Non-pigmented ciliary epithelial cell (primary cell): ENCODE results near the gene HSD3B2.
"Not testable (repeated sequence)": the region's sequence is repeated elsewhere in the genome, so short reads cannot be mapped to it uniquely, and the experiment has no call there.

ENCODE experiments used
- DNase-seq: peaks from one replicate; pipeline ENCODE4 v3.0.0-alpha.2; 2010; ENCODE audit warnings: low read depth

HSD3B2 gene

DNA sequence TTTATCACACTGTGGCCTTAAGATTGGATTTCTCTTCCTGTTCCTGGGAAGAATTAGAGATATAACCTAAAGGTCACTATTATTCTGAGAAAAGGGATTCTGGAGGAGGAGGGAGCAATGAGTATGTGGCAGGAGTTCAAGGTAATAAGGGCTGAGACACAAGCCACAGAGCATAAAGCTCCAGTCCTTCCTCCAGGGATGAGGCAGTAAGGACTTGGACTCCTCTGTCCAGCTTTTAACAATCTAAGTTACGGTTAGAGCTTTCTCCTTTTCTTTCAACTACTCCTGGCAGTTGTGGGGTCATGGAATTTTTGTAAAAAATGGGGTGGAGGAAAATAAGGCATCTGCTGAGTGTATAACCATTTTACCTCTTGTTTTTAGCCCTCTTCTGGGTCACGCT, at the start of gene HSD3B2:
Gene HSD3B2, plus strand, starts transcription at position 201 of the 400 bp plus-strand sequence. CDS start 270 bp downstream, outside the sequence.
- no peak for DNase-seq

- DNase-seq: no peak
Observed at GRCh38 chr1:119366424-119366823, 48.5 kb upstream of the HSD3B2 start.

- DNase-seq: peak; percentile 9
Observed at GRCh38 chr1:119367432-119368124, 47.4 kb upstream of the HSD3B2 start.

GRCh38 chr1:119368554-119368953, 46.4 kb upstream of the HSD3B2 start, which contains the start of gene HAO2:
TSS of gene HAO2 (plus strand) at chr1:119368785. CDS start at chr1:119381086, 12,301 bp downstream.
- no peak for DNase-seq

DNA sequence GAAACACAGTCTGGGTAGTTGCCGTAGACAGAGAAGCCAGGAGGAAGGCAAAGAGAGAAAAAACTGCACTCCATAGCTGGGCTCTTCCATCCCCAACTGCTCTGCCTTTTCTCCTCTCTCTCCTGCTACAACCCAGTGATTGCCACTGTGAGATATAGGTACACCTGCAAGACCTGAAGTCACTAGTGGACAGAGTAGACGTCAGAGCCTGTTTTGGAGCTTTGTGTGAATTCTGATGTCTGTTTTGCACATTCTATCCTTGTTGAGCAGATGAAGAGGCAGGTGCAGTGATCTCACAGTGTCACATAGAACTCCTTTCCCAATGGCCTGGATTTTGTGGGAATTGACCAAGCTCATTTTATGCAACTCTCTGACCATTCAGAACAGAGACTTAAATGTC, 44.2 kb upstream of the HSD3B2 start:
- no peak for DNase-seq

DNA sequence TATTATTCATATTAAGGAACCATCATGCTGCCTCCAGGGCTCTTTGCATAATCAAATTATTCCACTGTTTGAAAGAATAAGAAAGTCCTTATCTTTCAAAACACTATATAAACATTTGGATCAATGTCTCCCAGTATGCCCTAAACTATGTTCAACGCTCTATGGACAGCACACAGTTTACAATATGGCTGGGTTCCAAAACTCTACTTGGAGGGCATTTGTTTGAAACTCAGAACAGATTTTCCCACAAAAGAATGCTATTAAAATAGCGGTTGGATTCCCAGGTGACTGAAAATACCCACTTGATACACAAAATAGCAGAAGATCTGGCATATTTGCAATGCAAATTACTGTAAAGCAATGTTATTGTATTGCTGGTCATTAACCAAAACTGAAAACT, 43.1 kb upstream of the HSD3B2 start:
- DNase-seq: no peak

GRCh38 chr1:119372503-119373086, 42.4 kb upstream of the HSD3B2 start:
- DNase-seq: no peak

- DNase-seq: no peak
Observed at GRCh38 chr1:119373465-119373864, 41.5 kb upstream of the HSD3B2 start.

GRCh38 chr1:119374208-119374874, 40.6 kb upstream of the HSD3B2 start:
- DNase-seq: no peak

GRCh38 chr1:119375366-119375765, 39.6 kb upstream of the HSD3B2 start:
- DNase-seq: no peak

DNA sequence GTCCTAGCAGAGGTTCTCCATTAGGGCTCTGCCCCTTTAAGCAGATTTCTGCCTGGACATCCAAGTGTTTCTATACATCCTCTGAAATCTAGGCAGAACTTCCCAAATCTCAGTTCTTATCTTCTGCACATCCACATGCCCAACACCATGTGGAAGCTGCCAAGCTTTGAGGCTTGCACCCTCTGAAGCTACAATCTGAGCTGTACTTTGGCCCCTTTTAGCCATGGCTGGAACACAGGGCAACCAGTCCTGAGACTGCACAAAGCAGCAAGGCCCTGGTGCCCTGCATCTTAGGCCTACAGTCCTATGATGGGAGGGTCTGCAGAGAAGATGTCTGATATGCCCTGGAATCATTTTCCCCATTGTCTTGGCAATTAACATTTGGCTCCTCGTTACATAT, 38.4 kb upstream of the HSD3B2 start:
- no peak for DNase-seq

DNA sequence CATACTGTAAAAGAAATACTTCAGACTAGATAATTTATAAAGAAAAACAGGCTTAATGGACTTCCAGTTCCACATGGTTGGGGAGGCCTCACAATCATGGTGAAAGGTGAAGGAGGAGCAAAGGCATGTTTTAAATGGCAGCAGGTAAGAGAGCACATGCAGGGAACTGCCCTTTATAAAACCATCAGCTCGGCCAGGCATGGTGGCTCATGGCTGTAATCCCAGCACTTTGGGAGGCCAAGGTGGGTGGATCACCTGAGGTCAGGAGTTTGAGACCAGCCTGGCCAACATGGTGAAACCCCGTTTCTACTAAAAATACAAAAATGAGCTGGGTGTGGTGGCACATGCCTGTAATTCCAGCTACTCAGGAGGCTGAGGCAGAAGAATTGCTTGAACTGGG, 37.4 kb upstream of the HSD3B2 start:
- DNase-seq: not testable (repeated sequence)

DNA sequence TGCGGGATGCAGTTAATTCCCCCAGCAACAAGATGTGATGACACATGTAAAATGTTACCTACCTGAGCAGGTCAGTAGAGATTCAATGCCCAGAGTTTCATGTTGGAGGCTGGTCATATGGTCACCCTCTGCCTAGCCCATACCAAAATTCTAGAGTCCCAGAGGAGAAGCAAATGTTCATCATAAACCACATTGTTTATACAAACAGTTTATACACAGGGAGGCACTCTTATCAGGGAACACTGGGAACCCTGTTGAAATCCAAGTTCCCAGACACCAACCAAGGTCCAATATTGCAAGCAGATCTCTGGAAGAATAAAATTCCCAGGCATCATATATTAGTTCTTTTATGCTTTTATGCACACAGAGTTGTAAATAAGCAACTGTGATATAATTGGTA, 35.8 kb upstream of the HSD3B2 start:
- DNase-seq: no peak

DNA sequence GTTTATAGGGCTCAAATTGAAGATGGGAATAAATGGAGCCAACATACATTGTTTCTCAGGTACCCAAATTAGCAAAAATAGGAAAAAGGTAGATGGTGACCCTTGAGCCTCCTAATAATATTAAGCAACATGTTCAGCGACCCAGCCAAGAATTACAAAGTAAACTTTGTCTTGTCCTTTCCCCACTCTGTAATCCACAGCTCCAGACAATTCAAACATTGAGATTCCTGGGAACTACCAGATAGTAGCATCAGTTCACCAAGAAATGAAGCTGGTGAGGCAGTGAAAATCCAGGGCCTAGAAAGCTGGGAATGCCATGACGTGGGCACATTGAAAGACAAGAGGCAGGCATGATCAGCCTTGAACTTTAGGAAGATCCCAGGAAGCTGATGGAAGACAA, 34.6 kb upstream of the HSD3B2 start:
- DNase-seq: no peak

- DNase-seq: no peak
Observed at GRCh38 chr1:119380983-119381662, 33.8 kb upstream of the HSD3B2 start.

DNA sequence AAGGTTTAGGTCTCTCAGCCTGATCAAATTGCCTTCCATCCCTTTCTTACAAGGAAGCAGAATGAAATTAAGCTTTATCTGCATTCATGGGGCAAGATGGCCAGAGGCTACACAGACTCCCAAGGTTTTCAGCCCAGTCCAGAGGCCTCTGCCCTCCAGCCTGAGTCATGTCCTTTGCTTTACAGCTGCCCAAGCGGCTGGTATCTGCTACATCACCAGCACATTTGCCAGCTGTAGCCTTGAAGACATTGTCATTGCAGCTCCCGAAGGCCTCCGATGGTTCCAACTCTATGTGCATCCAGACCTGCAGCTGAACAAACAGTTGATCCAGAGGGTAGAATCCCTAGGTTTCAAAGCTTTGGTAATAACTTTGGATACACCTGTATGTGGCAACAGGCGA, 30.4 kb upstream of the HSD3B2 start:
- DNase-seq: no peak

DNA sequence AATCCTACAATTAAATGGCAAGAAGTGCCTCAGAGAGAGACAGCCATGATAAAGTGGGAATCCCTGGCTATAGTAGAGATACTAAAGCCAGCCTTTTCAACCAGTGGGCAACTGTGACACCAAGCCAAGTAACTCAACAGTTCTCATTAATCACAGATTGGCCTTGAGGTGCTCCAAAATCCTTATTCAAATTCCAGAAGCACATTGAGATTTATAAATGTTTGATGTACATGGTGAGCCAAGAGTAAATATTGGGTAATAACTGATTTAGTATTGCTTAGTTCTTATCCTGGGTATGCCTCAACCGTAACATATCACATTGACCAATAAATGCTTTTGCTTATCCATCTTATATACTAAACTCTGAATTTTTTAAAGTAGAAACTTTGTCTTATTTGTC, 29.3 kb upstream of the HSD3B2 start:
- no peak for DNase-seq

DNA sequence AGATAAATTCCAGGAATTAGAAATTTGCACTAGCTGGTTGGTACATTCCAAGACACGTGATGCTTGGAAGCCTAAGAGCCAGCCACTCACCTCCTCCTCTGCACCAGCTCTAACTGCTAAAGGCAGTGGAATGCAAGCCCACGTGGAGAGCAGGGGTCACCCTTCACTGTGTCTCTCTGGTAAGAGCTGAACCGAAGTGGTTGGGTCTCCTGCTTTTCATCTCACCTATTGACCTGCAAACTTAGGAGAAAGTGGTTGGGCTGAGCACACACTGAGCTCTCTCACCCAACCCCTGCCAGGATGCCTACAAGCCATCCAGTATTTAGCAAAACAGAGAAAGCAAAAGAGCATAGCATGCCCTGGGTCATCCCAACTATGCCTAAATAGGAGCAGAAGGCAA, 27.1 kb upstream of the HSD3B2 start:
- DNase-seq: no peak

GRCh38 chr1:119388450-119388849, 26.5 kb upstream of the HSD3B2 start:
- no peak for DNase-seq

DNA sequence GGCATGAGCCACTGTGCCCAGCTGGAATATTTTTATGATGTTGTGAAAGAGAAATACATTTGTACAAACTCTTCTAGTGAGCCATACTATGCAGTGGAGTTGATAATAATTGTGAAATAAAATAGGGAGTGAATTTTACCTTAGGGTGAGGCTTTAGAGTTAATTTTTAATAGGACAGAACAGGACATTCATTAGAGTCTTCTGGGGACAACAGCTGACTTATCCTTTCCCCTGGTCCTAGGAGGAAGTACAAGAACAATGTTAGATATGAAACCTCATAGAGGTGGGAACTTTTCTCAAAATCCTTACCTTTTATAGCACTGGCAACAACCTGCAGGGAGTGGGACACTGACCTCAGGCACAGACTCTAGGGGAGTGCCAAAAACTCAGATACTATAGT, 24.4 kb upstream of the HSD3B2 start:
- no peak for DNase-seq

GRCh38 chr1:119391749-119392148, 23.2 kb upstream of the HSD3B2 start:
- DNase-seq: no peak

GRCh38 chr1:119394085-119394484, 20.9 kb upstream of the HSD3B2 start:
- DNase-seq: no peak

- no peak for DNase-seq
Observed at GRCh38 chr1:119396982-119397381, 18.0 kb upstream of the HSD3B2 start.
